ENCODE measurements around the gene PLCB1.
"Not testable (repeated sequence)": the region's sequence is repeated elsewhere in the genome, so short reads cannot be mapped to it uniquely, and the experiment has no call there.

Gene PLCB1

DNA sequence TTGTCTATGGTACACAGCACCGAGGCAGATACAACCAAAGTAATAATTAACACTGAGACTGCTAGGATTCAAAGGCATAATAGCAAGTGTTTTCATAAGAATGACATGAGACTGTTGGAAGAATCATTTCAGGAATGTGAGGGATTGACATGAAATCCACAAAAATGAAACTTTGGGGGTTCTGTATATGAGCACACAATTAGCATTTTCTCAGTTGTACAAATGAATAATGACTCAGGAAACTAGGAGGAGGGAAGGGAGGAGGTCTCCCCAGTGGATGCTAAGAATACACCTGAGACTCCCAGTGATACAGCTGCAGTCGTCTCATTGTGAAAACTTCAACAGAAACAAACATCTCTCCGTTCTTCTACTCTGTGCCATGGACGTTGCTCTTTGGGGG is 508.4 kb downstream of the PLCB1 start:
- DNase-seq = no peak

DNA sequence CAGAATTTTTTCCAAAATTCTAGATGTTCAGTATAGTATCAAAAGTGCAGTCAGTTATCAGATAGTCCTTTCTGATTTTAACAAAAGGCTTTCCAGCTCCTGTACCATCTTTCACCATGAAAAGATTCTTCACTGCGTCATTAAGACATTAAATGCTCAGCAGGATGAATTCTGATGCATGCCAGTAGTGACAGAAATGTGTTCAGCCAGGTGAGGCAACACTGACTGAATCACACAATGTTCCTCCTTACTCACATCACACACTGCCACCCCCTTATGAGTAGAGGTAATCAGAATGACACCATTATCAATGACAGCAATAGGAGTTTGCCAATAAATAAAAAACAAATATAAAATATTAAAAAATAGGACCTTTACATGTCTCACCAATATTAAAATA is 510.2 kb downstream of the PLCB1 start:
- DNase-seq = no peak

DNA sequence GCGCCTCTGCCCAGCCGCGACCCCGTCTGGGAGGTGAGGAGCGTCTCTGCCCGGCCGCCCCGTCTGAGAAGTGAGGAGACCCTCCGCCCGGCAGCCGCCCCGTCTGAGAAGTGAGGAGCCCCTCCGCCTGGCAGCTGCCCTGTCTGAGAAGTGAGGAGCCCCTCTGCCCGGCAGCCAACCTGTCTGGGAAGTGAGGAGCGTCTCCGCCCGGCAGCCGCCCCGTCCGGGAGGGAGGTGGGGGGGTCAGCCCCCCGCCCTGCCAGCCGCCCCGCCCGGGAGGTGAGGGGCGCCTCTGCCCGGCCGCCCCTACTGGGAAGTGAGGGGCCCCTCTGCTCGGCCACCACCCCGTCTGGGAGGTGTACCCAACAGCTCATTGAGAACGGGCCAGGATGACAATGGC is 512.4 kb downstream of the PLCB1 start:
- DNase-seq = not testable (repeated sequence)

DNA sequence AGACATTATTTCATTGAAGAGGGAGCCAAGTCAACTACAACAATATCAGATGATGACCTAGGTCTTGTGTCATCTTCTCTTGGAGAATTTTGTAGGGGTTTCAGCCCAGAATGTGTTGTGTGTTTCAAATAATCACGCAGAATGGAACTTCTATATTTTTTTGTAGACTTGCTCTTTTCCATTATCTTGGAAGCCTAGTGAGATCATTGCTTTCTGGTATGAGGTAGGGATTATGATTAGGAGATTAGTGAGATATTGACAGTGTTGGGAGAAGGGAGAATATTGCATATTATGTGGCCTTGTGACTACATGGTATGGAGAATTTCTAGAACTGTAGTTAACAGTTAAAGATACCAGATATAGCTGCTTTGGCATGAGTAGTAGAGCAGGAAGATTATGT is 513.3 kb downstream of the PLCB1 start:
- no peak for DNase-seq

DNA sequence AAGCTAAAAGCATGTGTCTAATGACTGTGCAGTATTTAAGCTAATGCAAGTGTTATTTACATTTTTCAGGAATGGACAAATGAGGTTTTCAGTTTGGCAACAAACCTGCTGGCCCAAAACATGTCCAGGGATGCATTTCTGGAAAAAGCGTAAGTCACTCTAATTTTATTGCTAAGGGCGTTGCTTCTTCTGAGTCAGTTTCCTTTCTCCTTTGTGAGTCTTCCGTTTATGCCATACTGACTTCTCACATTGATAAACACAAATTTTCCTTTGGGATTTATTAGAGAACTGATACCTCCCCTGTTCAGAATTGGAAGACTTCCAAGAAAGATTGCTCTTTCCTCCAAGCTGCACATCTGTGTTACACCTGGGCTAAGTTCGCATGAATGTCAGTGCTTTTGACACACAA is 514.0 kb downstream of the PLCB1 start:
- no peak for DNase-seq

- DNase-seq = no peak
Measured at GRCh38 chr20:8646716-8647115, 514.6 kb downstream of the PLCB1 start.

GRCh38 chr20:8647961-8648441 is 515.9 kb downstream of the PLCB1 start:
- no peak for DNase-seq

DNA sequence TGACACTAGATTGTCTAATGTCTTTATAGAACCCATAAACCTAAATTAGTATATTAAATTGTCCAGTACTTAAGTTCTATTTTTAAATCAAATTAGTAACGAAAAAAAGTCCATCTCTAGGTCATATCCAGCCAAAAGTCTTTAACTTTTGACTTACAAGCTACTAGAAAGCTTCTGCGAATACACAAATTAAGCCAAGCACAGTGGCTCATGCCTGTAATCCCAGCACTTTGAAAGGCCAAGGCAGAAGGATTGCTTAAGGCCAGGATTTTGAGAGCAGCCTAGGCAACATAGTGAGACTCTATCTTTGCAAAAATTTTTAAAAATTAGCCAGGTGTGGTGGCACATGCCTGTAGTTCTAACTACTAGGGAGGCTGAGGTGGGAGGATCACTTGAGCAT is 516.4 kb downstream of the PLCB1 start:
- no peak for DNase-seq

DNA sequence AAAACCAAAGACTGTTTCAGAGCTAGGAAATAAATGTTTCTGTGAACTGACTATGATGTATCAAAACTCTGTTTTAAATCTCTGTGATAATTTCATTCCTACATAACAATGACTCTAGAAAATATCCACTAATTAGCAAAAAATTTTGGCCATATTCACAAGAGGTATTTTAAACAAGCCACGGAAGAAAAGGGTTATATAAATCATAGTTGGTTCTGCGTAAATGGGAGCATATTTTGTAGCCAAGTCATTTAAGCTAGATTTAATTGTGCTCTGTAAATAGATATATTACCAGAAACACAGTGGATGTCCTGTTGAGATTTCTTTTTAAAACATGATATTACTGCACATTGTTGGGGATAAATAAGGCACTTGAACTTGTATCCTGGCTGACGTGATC is 520.3 kb downstream of the PLCB1 start:
- no peak for DNase-seq

DNA sequence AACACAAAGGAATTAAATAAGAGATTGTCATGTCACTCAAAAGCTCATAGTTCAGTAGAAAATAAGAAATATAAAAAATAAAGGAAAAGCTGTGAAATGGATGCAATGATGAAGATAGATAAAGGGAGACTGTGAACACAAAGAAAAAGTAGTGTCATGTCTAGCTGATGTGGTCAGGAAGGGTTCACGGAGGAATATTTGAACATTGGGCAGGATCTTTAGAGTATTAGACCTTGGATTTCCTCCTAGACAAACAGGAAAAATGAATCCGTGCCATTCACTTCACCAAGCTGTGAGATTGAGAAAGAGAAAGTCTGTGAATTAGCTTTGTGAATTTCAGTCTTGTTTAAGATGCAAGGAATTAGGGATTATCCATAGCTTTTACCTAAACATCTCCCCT is 522.4 kb downstream of the PLCB1 start:
- no peak for DNase-seq

DNA sequence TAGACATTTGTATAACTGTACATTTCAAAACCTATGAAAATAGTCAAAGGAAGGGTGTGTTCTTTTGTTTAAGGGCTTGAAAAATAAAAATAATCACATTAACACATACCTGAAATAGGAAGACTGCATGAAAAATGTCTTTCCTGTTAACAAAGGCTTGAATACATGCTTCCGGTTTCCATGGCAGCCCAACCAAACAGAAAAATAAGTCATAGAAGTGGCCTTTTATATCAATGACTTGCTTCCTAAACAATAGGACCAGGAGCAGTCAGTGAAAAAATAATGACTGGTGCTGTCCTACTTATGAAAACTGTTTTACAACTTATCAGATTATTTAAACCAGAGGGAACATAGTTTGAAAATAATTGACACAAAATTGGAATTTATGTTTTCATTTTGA is 524.3 kb downstream of the PLCB1 start:
- DNase-seq = no peak

GRCh38 chr20:8657664-8658063 is 525.6 kb downstream of the PLCB1 start:
- DNase-seq = no peak

- DNase-seq = no peak
Measured at GRCh38 chr20:8658103-8658502, 526.0 kb downstream of the PLCB1 start.

- DNase-seq = no peak
Measured at GRCh38 chr20:8661229-8661952, 529.3 kb downstream of the PLCB1 start.

GRCh38 chr20:8662433-8662954 is 530.4 kb downstream of the PLCB1 start:
- DNase-seq = no peak

DNA sequence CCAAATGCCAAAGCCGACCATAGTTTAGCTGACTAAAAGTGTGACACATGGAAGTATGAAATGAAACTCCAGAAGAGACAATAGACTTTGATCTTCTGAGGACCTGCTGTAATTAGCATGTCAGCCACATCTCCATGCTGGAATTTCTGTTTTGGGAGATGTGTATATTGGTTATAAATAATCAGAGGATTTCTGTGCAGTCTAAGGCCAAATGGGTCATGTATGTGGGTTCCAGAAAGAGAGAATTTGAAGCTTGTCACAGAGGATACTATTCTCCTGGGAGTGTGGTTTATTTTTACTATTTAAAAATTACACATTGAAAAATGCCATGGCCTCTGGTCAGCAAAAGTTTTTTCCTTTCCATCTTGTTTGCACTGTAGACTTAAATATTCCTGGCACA is 531.4 kb downstream of the PLCB1 start:
- no peak for DNase-seq

DNA sequence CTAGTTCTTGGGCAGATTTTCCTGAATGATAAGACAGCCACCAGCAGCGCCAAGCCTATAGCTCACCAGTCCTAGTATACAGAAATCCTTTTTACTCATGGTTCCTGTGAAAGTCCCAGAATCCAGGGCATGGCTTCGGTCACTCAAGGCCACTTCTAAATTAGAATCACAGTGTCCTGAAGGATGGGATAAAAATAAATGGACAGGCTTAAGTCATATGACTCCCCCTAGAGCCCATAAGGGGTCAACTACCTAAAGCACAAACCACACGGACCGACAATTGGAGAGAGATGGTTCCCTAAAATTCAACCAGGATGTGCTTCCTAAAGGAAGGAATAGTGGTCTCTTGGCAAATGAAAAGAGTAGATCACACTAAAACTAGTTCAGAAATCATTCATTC is 532.7 kb downstream of the PLCB1 start:
- DNase-seq = no peak

DNA sequence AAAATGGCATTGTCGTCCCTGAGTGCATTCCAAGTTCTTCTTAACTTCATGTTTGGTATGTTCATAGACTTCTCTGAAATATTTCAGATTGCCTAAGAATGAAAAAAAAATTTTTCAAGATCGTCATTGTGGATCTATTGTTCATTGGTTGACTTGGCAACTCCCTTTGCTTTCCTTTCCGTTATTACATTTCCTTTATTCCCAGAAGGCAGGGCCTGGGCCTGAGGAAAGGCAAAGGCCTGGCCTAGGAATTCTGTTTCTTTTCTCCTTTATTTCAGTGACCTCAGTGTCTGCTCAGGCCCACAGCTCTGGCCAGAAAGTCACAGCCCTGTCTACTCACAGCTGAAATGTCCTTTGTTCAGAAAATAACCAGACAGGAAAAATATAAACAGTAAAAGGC is 535.2 kb downstream of the PLCB1 start:
- no peak for DNase-seq

GRCh38 chr20:8670207-8670892 is 538.3 kb downstream of the PLCB1 start:
- DNase-seq = no peak

- no peak for DNase-seq
Measured at GRCh38 chr20:8670893-8671215, 538.8 kb downstream of the PLCB1 start.

GRCh38 chr20:8671370-8671961 is 539.4 kb downstream of the PLCB1 start:
- DNase-seq = no peak

GRCh38 chr20:8673116-8673515 is 541.0 kb downstream of the PLCB1 start:
- DNase-seq = no peak

DNA sequence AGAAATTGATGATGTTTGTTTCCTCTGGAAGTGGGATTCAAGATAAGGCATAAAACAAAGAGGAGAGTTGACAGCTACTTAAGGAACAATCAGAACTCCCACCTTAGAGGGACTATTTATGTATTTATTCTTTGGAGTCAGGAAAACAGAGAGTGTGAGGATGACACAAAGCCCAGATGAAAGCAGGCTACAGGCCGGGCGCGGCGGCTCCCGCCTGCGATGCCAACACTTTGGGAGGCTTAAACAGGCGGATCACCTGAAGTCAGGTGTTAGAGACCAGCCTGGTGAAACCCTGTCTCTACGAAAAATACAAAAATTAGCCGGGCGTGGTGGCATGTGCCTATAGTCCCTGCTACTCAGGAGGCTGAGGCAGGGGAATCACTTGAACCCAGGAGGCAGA is 543.8 kb downstream of the PLCB1 start:
- DNase-seq = no peak

GRCh38 chr20:8678098-8678776 is 546.2 kb downstream of the PLCB1 start:
- DNase-seq = no peak

All from activated CD4-positive, alpha-beta T cell treated with anti-CD3 and anti-CD28 coated beads for 1 hour (primary cell).